MCF 10A (cell line): ENCODE data around the gene SUPT4H1. TPM values are rescaled to one million over a fixed set of nuclear protein-coding genes. Genes with fewer than 3 reads are reported as not detected.

Experiments used
- BruUV-seq: library from RNA; stranded (reverse); fragments of 400-500 nt; replicated peaks from 2 replicates; lab custom pipeline; 2021; lab: Mats Ljungman, UMichigan
- CTCF ChIA-PET: fragments of 300-600 bp; sonication (Branson Sonifier 250); formaldehyde crosslinking; extraction: SDS; loops from one replicate; lab custom pipeline; 2021; ENCODE audit warnings: antibody characterized with exemption, inconsistent platforms; lab: Yijun Ruan, JAX
- POLR2A ChIA-PET: fragments of 300-600, 350-650 bp; sonication (Branson Sonifier 250); formaldehyde crosslinking; extraction: SDS; loops from one replicate; lab custom pipeline; 2020; ENCODE audit warnings: antibody characterized with exemption, inconsistent platforms; lab: Yijun Ruan, JAX
- DNase-seq: peaks from one replicate; pipeline ENCODE4 v3.0.0-alpha.2; 2018; ENCODE audit not compliant: unreplicated experiment
- H3K27ac Mint-ChIP-seq: one replicate; pipeline ENCODE4 v1.8.0; 2022; ENCODE audit warnings: mild to moderate bottlenecking, low read depth, mixed read lengths; ENCODE audit not compliant: unreplicated experiment
- H3K27me3 Mint-ChIP-seq: one replicate; pipeline ENCODE4 v1.8.0; 2022; ENCODE audit warnings: mixed read lengths; ENCODE audit not compliant: insufficient read depth, unreplicated experiment
- H3K36me3 Mint-ChIP-seq: one replicate; pipeline ENCODE4 v1.8.0; 2022; ENCODE audit warnings: mild to moderate bottlenecking, moderate library complexity, mixed read lengths; ENCODE audit not compliant: insufficient read depth, unreplicated experiment
- H3K4me1 Mint-ChIP-seq: one replicate; pipeline ENCODE4 v1.8.0; 2022; ENCODE audit warnings: mixed read lengths; ENCODE audit not compliant: insufficient read depth, unreplicated experiment
- H3K4me3 Mint-ChIP-seq: one replicate; pipeline ENCODE4 v1.8.0; 2022; ENCODE audit warnings: mild to moderate bottlenecking, moderate library complexity, mixed read lengths; ENCODE audit not compliant: unreplicated experiment
- H3K9me3 Mint-ChIP-seq: one replicate; pipeline ENCODE4 v1.8.0; 2022; ENCODE audit warnings: mixed read lengths; ENCODE audit not compliant: unreplicated experiment
- CTCF ChIP-seq: fragments of 200-600 bp; IDR thresholded peaks from one replicate; pipeline ENCODE4 v1.8.0; 2022; ENCODE audit warnings: antibody characterized with exemption, mild to moderate bottlenecking; ENCODE audit not compliant: unreplicated experiment
- intact Hi-C: fragments of 100-400 bp; cut with micrococcal nuclease; formaldehyde crosslinking; loops from 2 replicates; pipeline ENCODE4 v1.14.1; 2022
- total RNA-seq: library from RNA; stranded (reverse); gene quantifications from 2 replicates; pipeline ENCODE4 v1.2.3, GENCODE V29; 2022

SUPT4H1 gene
- total RNA-seq, 1 experiment from 2014 or later: 63.4 TPM

DNA sequence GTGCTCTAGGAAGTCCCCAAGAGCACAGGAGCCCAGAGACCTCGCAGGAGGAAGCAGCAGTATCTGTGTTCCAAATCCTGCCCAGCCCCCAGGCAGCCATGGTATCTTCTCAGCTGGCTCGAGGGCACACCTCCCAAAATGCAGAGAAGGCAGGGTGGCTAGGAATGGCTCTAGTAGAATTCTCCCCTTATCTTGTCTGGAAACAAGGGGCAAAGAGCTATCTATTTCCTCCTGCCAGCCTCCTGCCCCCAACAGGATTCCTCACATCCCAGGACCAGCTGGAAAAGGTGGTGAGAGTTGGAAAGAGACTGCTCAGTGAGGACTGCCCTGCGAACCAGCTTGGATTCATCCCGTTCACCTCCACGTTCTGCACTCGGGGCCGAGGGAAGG is 14.8 kb downstream of the SUPT4H1 start:
- intact Hi-C loops: no loop called here
- no TSS peak for BruUV-seq
- DNase-seq: no peak
- ChIA-PET CTCF (interaction anchor here (0.5 to 2.6 kb wide), 3 partner anchors 20 to 80 kb away, joined by 3 to 11 read pairs (median 4); partner anchors contain the start of gene RNF43), POLR2A (interaction anchor here (1.2 to 2.7 kb wide), 2 partner anchors 14 to 80 kb away, joined by 4 to 17 read pairs; partner anchors contain the start of genes RNF43 and SUPT4H1)
- Mint-ChIP-seq H3K27me3 (no peaks in the 10 kb centered on the region), H3K36me3 (no peaks in the 10 kb centered on the region), H3K4me3 (no peak overlapping the region), H3K4me1 (no peaks in the 10 kb centered on the region), H3K9me3 (no peaks in the 10 kb centered on the region), H3K27ac (no peak overlapping the region)
- no peak for TF ChIP-seq CTCF

DNA sequence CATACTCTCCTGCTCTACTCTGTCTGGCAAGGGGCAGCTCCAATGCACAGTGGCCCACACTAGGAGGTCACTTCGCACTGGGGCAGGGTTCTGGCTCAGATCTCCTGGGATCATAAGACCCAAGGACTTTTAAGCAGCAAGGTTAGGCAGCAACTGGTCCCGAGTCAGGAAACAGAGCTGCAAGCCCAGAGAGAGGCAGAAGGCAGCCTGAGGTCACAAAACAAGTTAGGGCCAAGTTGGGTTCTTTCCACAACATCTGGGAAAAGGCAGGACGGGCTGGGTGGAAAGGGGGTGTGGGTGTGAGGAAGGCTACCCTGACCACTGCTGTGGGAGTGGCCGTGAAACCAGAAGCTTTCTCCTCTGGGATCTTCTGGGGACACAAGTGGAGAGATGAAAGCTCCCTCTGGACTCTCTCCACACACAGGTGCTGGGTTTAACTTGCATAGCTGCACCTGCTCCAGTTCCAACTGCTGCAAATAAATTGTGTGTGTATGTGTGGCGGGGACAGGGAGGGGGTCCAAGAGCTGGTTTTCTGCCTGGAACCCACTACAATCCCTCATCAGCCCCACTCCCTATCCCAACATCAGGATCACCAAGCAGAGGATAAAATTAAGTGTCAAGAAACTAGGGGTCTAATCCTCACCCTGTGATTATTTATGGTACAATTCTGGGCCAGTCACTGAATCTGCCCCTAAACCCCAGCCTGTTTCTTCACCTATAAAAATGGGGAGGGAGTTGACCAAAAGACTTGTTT is 15.4 kb downstream of the SUPT4H1 start:
- intact Hi-C loops: no loop called here
- no peak for TF ChIP-seq CTCF
- Mint-ChIP-seq H3K4me1 (no peaks in the 10 kb centered on the region), H3K9me3 (no peaks in the 10 kb centered on the region), H3K27me3 (no peaks in the 10 kb centered on the region), H3K36me3 (no peaks in the 10 kb centered on the region), H3K4me3 (no peak overlapping the region), H3K27ac (no peak overlapping the region)
- BruUV-seq: no TSS peak
- POLR2A ChIA-PET: interaction anchor here (1.2 to 2.7 kb wide), 2 partner anchors 15 to 81 kb away, joined by 4 to 17 read pairs; partner anchors contain the start of genes RNF43 and SUPT4H1
- CTCF ChIA-PET: interaction anchor here (0.8 to 2.6 kb wide), 2 partner anchors 20 to 81 kb away, joined by 4 to 11 read pairs; partner anchors contain the start of gene RNF43
- DNase-seq: no peak

GRCh38 chr17:58335779-58336455 is 16.1 kb downstream of the SUPT4H1 start:
- no peak for TF ChIP-seq CTCF
- Mint-ChIP-seq H3K4me1 (no peaks in the 10 kb centered on the region), H3K4me3 (no peak overlapping the region), H3K27me3 (no peaks in the 10 kb centered on the region), H3K9me3 (no peaks in the 10 kb centered on the region), H3K27ac (no peak overlapping the region), H3K36me3 (no peaks in the 10 kb centered on the region)
- ChIA-PET CTCF (interaction anchor here (2.6 kb wide), 1 partner anchor 19 kb away, joined by 11 read pairs; no protein-coding TSS in a partner anchor), POLR2A (interaction anchor here (2.7 kb wide), 1 partner anchor 16 kb away, joined by 17 read pairs; the partner anchor contains the start of gene SUPT4H1)
- DNase-seq: no peak
- BruUV-seq: no TSS peak
- intact Hi-C loops: no loop called here
